Activated T-cell treated with anti-CD3 and anti-CD28 coated beads, Interleukin-2, amount 50 U/mL, for 24 hours (primary cell): Measurements from ENCODE around the gene STK38.
"Not testable (repeated sequence)": the region's sequence is repeated elsewhere in the genome, so short reads cannot be mapped to it uniquely, and the experiment has no call there.

Experiments
- DNase-seq: peaks from one replicate; pipeline ENCODE4 v3.0.0-alpha.2; 2020
- H3K27ac Mint-ChIP-seq: 2 replicates; pipeline ENCODE4 v1.8.0; 2020; ENCODE audit warnings: mild to moderate bottlenecking, mixed read lengths
- H3K27me3 Mint-ChIP-seq: 2 replicates; pipeline ENCODE4 v1.8.0; 2020; ENCODE audit warnings: mixed read lengths
- H3K36me3 Mint-ChIP-seq: 2 replicates; pipeline ENCODE4 v1.8.0; 2020; ENCODE audit warnings: low read depth, mixed read lengths
- H3K4me1 Mint-ChIP-seq: 2 replicates; pipeline ENCODE4 v1.8.0; 2020; ENCODE audit warnings: low read depth, mixed read lengths
- H3K4me3 Mint-ChIP-seq: 2 replicates; pipeline ENCODE4 v1.8.0; 2020; ENCODE audit warnings: mild to moderate bottlenecking, moderate library complexity, mixed read lengths
- H3K9me3 Mint-ChIP-seq: 2 replicates; pipeline ENCODE4 v1.8.0; 2020; ENCODE audit warnings: mixed read lengths

Gene STK38

GRCh38 chr6:36546920-36547645, at the start of gene STK38:
Gene STK38 (minus strand): TSS chr6:36547479. CDS start chr6:36540202, 7,277 bp downstream.
- Mint-ChIP-seq H3K9me3 (no peaks in the 10 kb centered on the region), H3K4me3 (peak within 1 kb of the TSS; percentile 91), H3K4me1 (peaks cover 41% of the 10 kb centered on the region), H3K36me3 (peaks cover 31% of the 10 kb centered on the region), H3K27me3 (no peaks in the 10 kb centered on the region), H3K27ac (peak within 1 kb of the TSS; percentile 97)
- DNase-seq, result peak; percentile 98

DNA sequence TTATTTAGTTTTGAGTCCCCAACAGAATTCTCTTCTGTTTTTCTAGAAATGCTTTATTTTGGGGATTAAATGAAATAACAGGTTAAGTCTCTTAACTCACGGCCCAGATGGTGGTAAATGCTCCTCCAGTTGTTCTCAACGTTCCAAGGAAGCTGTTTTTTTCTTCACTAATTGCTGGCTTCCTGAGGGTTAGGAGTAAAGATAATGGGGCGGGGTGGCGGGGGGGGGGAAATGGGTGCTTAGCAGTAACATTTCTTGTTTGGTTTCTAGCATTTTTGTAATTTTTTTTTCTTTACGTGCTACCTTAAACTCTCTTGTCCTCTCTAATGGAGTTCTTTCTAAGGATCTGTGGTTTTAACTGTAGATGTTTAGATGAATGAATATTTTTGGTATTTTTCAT, 49.1 kb upstream of the STK38 start:
- Mint-ChIP-seq H3K36me3 (peaks cover 76% of the 10 kb centered on the region), H3K27ac (peak overlapping the region; percentile 99), H3K4me1 (peaks cover 61% of the 10 kb centered on the region), H3K27me3 (no peaks in the 10 kb centered on the region), H3K9me3 (no peaks in the 10 kb centered on the region), H3K4me3 (peak overlapping the region; percentile 96)
- DNase-seq, result no peak

GRCh38 chr6:36594816-36595643, 47.8 kb upstream of the STK38 start:
- Mint-ChIP-seq H3K36me3 (peaks cover 63% of the 10 kb centered on the region), H3K4me1 (peaks cover 50% of the 10 kb centered on the region)
- DNase-seq, result no peak

GRCh38 chr6:36594029-36594815, 46.9 kb upstream of the STK38 start, which contains the start of gene SRSF3:
Gene SRSF3 (plus strand): TSS chr6:36594362. CDS start chr6:36596763, 2,401 bp downstream.
- no peaks in the 10 kb centered on the region for H3K9me3 Mint-ChIP-seq
- H3K27ac Mint-ChIP-seq, result peak within 1 kb of the TSS; percentile 99
- peak within 1 kb of the TSS; percentile 96 for H3K4me3 Mint-ChIP-seq
- H3K27me3 Mint-ChIP-seq, result no peaks in the 10 kb centered on the region
- H3K36me3 Mint-ChIP-seq, result peaks cover 55% of the 10 kb centered on the region
- peak; percentile 93 for DNase-seq
- H3K4me1 Mint-ChIP-seq, result peaks cover 42% of the 10 kb centered on the region

More at GRCh38 chr6:36594816-36595643, 47.8 kb upstream of the STK38 start:
- H3K27me3 Mint-ChIP-seq, result no peaks in the 10 kb centered on the region
- peak overlapping the region; percentile 96 for H3K4me3 Mint-ChIP-seq
- H3K27ac Mint-ChIP-seq, result peak overlapping the region; percentile 99
- H3K9me3 Mint-ChIP-seq, result no peaks in the 10 kb centered on the region

DNA sequence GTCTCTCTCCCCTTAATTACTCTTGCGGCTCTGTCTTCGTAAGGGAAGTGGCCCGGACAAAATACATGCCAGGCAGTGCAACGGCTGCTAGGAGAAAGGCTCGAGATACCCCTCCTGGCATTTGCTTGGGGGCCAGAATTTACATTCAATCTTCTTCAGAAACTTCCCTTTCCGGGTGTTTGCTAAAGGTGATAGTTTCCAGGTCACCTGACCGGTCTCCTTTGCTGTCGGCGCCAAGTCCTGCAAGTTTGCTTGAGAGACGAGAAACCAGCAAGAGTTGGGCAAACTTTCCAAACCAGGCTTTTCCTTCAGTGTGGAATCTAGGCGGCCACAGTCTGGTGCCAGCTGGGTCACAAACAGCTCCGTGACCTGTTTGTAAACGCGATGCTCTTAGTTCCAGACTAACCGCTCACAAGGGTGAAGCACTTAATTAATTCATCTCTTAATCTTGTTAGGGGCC, 46.3 kb upstream of the STK38 start:
- Mint-ChIP-seq H3K27ac (peak overlapping the region; percentile 99), H3K27me3 (no peaks in the 10 kb centered on the region), H3K4me3 (peak overlapping the region; percentile 96), H3K9me3 (no peaks in the 10 kb centered on the region), H3K36me3 (peaks cover 48% of the 10 kb centered on the region), H3K4me1 (peaks cover 35% of the 10 kb centered on the region)
- no peak for DNase-seq

GRCh38 chr6:36592221-36592655, 45.0 kb upstream of the STK38 start:
- Mint-ChIP-seq H3K27me3 (no peaks in the 10 kb centered on the region), H3K36me3 (peaks cover 36% of the 10 kb centered on the region), H3K9me3 (no peaks in the 10 kb centered on the region), H3K27ac (peak overlapping the region; percentile 93), H3K4me3 (peak overlapping the region; percentile 96), H3K4me1 (peaks cover 25% of the 10 kb centered on the region)
- no peak for DNase-seq

- Mint-ChIP-seq H3K27me3 (no peaks in the 10 kb centered on the region), H3K4me3 (no peak overlapping the region), H3K4me1 (peaks cover 20% of the 10 kb centered on the region), H3K27ac (no peak overlapping the region), H3K36me3 (peaks cover 16% of the 10 kb centered on the region), H3K9me3 (no peaks in the 10 kb centered on the region)
- DNase-seq, result no peak
These were observed 43.0 kb upstream of the STK38 start for GRCh38 chr6:36590237-36590636.

GRCh38 chr6:36589025-36589400, 41.7 kb upstream of the STK38 start:
- peaks cover 19% of the 10 kb centered on the region for H3K4me1 Mint-ChIP-seq
- not testable (repeated sequence) for H3K9me3 Mint-ChIP-seq, H3K36me3 Mint-ChIP-seq, H3K27me3 Mint-ChIP-seq, H3K4me3 Mint-ChIP-seq, DNase-seq, H3K27ac Mint-ChIP-seq

DNA sequence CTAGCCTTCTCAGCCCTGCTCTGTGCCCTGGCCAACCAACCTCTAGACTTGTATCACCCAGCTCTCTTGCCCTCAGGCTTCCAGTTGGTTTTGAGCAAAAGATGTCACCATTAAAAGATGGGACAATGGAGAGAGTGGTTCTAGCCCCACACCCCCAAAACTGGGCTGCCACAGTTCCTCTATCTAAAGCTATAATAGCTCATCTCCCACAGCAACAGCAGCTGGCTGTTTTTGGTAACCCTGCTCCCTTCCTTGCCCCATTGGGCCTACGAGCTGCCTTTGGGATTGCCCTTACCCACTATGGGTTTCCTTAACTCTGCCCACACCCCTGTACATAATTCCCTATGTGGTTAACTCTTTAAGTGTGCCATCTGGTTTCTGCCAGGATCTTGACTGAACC, 39.3 kb upstream of the STK38 start:
- H3K27ac Mint-ChIP-seq, result no peak overlapping the region
- no peak overlapping the region for H3K4me3 Mint-ChIP-seq

GRCh38 chr6:36581716-36582115, 34.4 kb upstream of the STK38 start:
- Mint-ChIP-seq H3K4me3 (no peak overlapping the region), H3K9me3 (no peaks in the 10 kb centered on the region)
- no peak for DNase-seq

More for the DNA sequence above, 39.3 kb upstream of the STK38 start:
- H3K4me1 Mint-ChIP-seq, result peaks cover 3% of the 10 kb centered on the region
- DNase-seq, result no peak
- H3K36me3 Mint-ChIP-seq, result no peaks in the 10 kb centered on the region
- H3K9me3 Mint-ChIP-seq, result no peaks in the 10 kb centered on the region
- no peaks in the 10 kb centered on the region for H3K27me3 Mint-ChIP-seq

DNA sequence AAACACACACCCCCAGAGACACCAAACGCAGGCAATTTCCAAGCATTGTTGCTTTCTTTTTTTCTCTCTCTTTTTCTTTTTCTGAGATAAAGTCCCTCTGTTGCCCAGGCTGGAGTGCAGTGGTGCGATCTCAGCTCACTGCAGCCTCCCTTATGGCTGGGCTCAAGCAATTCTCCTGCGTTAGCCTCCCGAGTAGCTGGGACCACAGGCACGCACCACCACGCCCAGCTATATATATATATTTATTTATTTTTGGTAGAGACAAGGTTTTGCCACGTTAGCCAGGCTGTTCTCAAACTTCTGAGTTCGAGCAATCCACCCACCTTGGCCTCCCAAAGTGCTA, 32.9 kb upstream of the STK38 start:
- Mint-ChIP-seq H3K27me3 (no peaks in the 10 kb centered on the region), H3K4me1 (peaks cover 5% of the 10 kb centered on the region), H3K36me3 (no peaks in the 10 kb centered on the region), H3K4me3 (no peak overlapping the region), H3K9me3 (no peaks in the 10 kb centered on the region), H3K27ac (no peak overlapping the region)
- DNase-seq, result no peak

More at GRCh38 chr6:36581716-36582115, 34.4 kb upstream of the STK38 start:
- Mint-ChIP-seq H3K27ac (no peak overlapping the region), H3K27me3 (no peaks in the 10 kb centered on the region), H3K4me1 (peaks cover 5% of the 10 kb centered on the region), H3K36me3 (no peaks in the 10 kb centered on the region)

- Mint-ChIP-seq H3K27me3 (no peaks in the 10 kb centered on the region), H3K4me1 (peaks cover 5% of the 10 kb centered on the region), H3K9me3 (no peaks in the 10 kb centered on the region), H3K36me3 (no peaks in the 10 kb centered on the region), H3K4me3 (no peak overlapping the region), H3K27ac (no peak overlapping the region)
- DNase-seq, result no peak
These were observed 31.2 kb upstream of the STK38 start for GRCh38 chr6:36578431-36578830.

- H3K4me1 Mint-ChIP-seq, result peaks cover 5% of the 10 kb centered on the region
- DNase-seq, result no peak
- no peak overlapping the region for H3K4me3 Mint-ChIP-seq
- no peak overlapping the region for H3K27ac Mint-ChIP-seq
- H3K27me3 Mint-ChIP-seq, result no peaks in the 10 kb centered on the region
- H3K36me3 Mint-ChIP-seq, result no peaks in the 10 kb centered on the region
- H3K9me3 Mint-ChIP-seq, result no peaks in the 10 kb centered on the region
These were observed 30.8 kb upstream of the STK38 start for GRCh38 chr6:36578030-36578429.

DNA sequence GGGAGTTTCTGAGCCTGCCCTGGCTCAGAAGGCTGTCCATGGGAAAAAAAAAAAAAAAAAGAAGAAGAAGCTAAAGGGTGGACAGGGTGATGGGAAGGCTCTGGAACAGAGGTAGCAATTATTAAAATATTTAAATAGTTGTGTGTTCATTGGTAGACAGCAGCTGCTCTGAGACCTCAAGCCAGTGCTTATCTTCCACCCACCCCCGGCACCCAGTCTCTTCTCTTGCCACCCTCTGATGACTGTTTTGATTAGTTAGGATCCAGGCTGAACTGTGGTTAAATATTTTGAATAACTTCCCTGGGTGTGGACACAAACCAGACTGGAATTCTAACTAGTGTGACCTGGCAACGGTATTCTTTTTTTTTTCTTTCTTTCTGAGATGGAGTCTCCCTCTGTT, 30.0 kb upstream of the STK38 start:
- Mint-ChIP-seq H3K4me1 (peaks cover 5% of the 10 kb centered on the region), H3K9me3 (no peaks in the 10 kb centered on the region), H3K4me3 (no peak overlapping the region), H3K36me3 (no peaks in the 10 kb centered on the region), H3K27me3 (no peaks in the 10 kb centered on the region), H3K27ac (no peak overlapping the region)
- no peak for DNase-seq
